Uterus (tissue), 4 donors: ENCODE results near the gene CCND1. TPM values are rescaled to one million over a fixed set of nuclear protein-coding genes. Genes with fewer than 3 reads are reported as not detected.

Source experiments
- DNase-seq, 2 donors: peaks; one replicate each; pipeline ENCODE4 v3.0.0-alpha.2; 2019 to 2020
- H3K27ac ChIP-seq, 2 donors: fragments of 200-600 bp; sonication (generic); 1 replicate in 1 of 2; 2 replicates in 1 of 2; pipeline ENCODE4 v1.5.1; 2016 to 2018
- H3K27me3 ChIP-seq, 2 donors: fragments of 200-600 bp; sonication (generic); one replicate each; pipeline ENCODE4 v1.5.1; 2018 to 2019; ENCODE audit warnings: control low read depth in 1 of 2
- H3K36me3 ChIP-seq, 2 donors: fragments of 200-600 bp; sonication (generic); one replicate each; pipeline ENCODE4 v1.5.1; 2019; ENCODE audit warnings: control low read depth in 1 of 2
- H3K4me1 ChIP-seq, 2 donors: fragments of 200-600 bp; sonication (generic); one replicate each; pipeline ENCODE4 v1.5.1; 2018 to 2019; ENCODE audit warnings: control low read depth in 1 of 2
- H3K4me3 ChIP-seq, 2 donors: fragments of 200-600 bp; sonication (generic); 1 replicate in 1 of 2; 2 replicates in 1 of 2; pipeline ENCODE4 v1.5.1; 2018 to 2019; ENCODE audit warnings: mild to moderate bottlenecking in 1 of 2
- H3K9me3 ChIP-seq, 2 donors: fragments of 200-600 bp; sonication (generic); one replicate each; pipeline ENCODE4 v1.5.1; 2019; ENCODE audit warnings: control low read depth in 1 of 2
- CTCF ChIP-seq, 4 experiments: fragments of 200-600 bp in 2 of 4; fragments of 450-650 bp in 2 of 4; sonication (generic) in 2 of 4; IDR thresholded peaks; one replicate each; pipeline ENCODE4 v1.5.1; 2016 to 2019; ENCODE audit warnings: antibody characterized with exemption in 4 of 4, mild to moderate bottlenecking in 2 of 4, moderate library complexity in 1 of 4
- POLR2A ChIP-seq, 2 donors: fragments of 450-650 bp; IDR thresholded peaks; one replicate each; pipeline ENCODE4 v1.6.1; 2016; ENCODE audit warnings: antibody characterized with exemption in 2 of 2, mild to moderate bottlenecking in 1 of 2, moderate library complexity in 1 of 2
- intact Hi-C: fragments of 100-400 bp; cut with DNase I; formaldehyde crosslinking; loops from one replicate; pipeline ENCODE4 v1.15.1; 2023; ENCODE audit warnings: low total_unique reads
- total RNA-seq, 4 donors: library from RNA; depleted of rRNA in 3 of 4; stranded (reverse); fragments of >200 nt in 3 of 4; gene quantifications; one replicate each; pipeline versions ENCODE4 v1.1.0 to v1.2.4, GENCODE V29; 2014 to 2023
- donor health status: DM: yes; HTN: yes; CAD: no.

CCND1 gene
- total RNA-seq, 4 donors from 2014 or later: 2.9 to 96.5 (median 20.5) TPM

- DNase-seq: no peak
- no peaks in the 10 kb centered on the region for H3K36me3 ChIP-seq
- peaks cover 10 to 15% of the 10 kb centered on the region in 2 donors for H3K27me3 ChIP-seq
- H3K4me1 ChIP-seq: peaks cover 0 to 19% of the 10 kb centered on the region in 2 donors
- intact Hi-C loops: no loop called here
- H3K9me3 ChIP-seq: no peaks in the 10 kb centered on the region
- H3K4me3 ChIP-seq: no peak overlapping the region
- TF ChIP-seq CTCF (IDR thresholded peaks at IDR 0.05): no peak
- TF ChIP-seq POLR2A (IDR thresholded peaks at IDR 0.05): no peak
- no peak overlapping the region for H3K27ac ChIP-seq
Measured at GRCh38 chr11:69632900-69633299, 8.1 kb upstream of the CCND1 start.

GRCh38 chr11:69634069-69634468 lies 6.9 kb upstream of the CCND1 start:
- intact Hi-C loops: no loop called here
- peaks cover 15 to 22% of the 10 kb centered on the region in 2 donors for H3K27me3 ChIP-seq

GRCh38 chr11:69634590-69634989 lies 6.4 kb upstream of the CCND1 start:
- no peak for DNase-seq
- intact Hi-C loops: no loop called here
- H3K9me3 ChIP-seq: no peaks in the 10 kb centered on the region
- TF ChIP-seq POLR2A (IDR thresholded peaks at IDR 0.05): no peak
- H3K4me1 ChIP-seq: peaks cover 0 to 31% of the 10 kb centered on the region in 2 donors
- H3K36me3 ChIP-seq: no peaks in the 10 kb centered on the region
- H3K27me3 ChIP-seq: peaks cover 15 to 22% of the 10 kb centered on the region in 2 donors
- H3K27ac ChIP-seq: no peak overlapping the region
- no peak overlapping the region for H3K4me3 ChIP-seq

More at GRCh38 chr11:69634069-69634468, 6.9 kb upstream of the CCND1 start:
- Histone ChIP-seq H3K36me3 (no peaks in the 10 kb centered on the region), H3K27ac (no peak overlapping the region), H3K4me3 (no peak overlapping the region), H3K4me1 (peaks cover 0 to 26% of the 10 kb centered on the region in 2 donors), H3K9me3 (no peaks in the 10 kb centered on the region)
- TF ChIP-seq POLR2A (IDR thresholded peaks at IDR 0.05) (no peak), CTCF (IDR thresholded peaks at IDR 0.05) (no peak)
- DNase-seq: no peak

GRCh38 chr11:69635195-69635594 lies 5.8 kb upstream of the CCND1 start:
- Histone ChIP-seq H3K36me3 (no peaks in the 10 kb centered on the region), H3K4me1 (peaks cover 0 to 32% of the 10 kb centered on the region in 2 donors), H3K27ac (no peak overlapping the region), H3K27me3 (peaks cover 15 to 25% of the 10 kb centered on the region in 2 donors), H3K4me3 (no peak overlapping the region), H3K9me3 (no peaks in the 10 kb centered on the region)
- no peak for DNase-seq
- intact Hi-C loops: no loop called here
- TF ChIP-seq CTCF (IDR thresholded peaks at IDR 0.05) (no peak), POLR2A (IDR thresholded peaks at IDR 0.05) (no peak)

GRCh38 chr11:69635804-69636511 lies 5.0 kb upstream of the CCND1 start:
- H3K9me3 ChIP-seq: no peaks in the 10 kb centered on the region
- H3K27me3 ChIP-seq: peaks cover 15 to 30% of the 10 kb centered on the region in 2 donors
- TF ChIP-seq CTCF (IDR thresholded peaks at IDR 0.05) (no peak), POLR2A (IDR thresholded peaks at IDR 0.05) (no peak)
- H3K27ac ChIP-seq: no peak overlapping the region
- no peak for DNase-seq
- H3K4me3 ChIP-seq: peak overlapping the region in 1 of 2 donors; percentile 28
- no peaks in the 10 kb centered on the region for H3K36me3 ChIP-seq
- intact Hi-C loops: no loop called here
- H3K4me1 ChIP-seq: peaks cover 0 to 38% of the 10 kb centered on the region in 2 donors
